HCT116 (cell line): Measurements from ENCODE around the gene AGGF1. TPM values are rescaled to one million over a fixed set of nuclear protein-coding genes. Genes with fewer than 3 reads are reported as not detected.

Experiments used
- ATAC-seq: fragments of 200-7000 bp; cut with Tn5 transposase; 2 replicates; pipeline ENCODE4 v1.9.1; 2020; ENCODE audit warnings: mild to moderate bottlenecking, moderate library complexity
- BruUV-seq: library from RNA; stranded (reverse); fragments of 400-500 nt; replicated peaks from 2 replicates; lab custom pipeline; 2021; lab: Mats Ljungman, UMichigan
- CTCF ChIA-PET: fragments of 300-600 bp; sonication (Branson Sonifier 250); formaldehyde crosslinking; loops from one replicate; lab custom pipeline; 2021; ENCODE audit warnings: antibody characterized with exemption; lab: Charles Lee
- POLR2A ChIA-PET: fragments of 300-600, 350-600 bp; sonication (Branson Sonifier 250); formaldehyde crosslinking; loops from one replicate; lab custom pipeline; 2021; ENCODE audit warnings: antibody characterized with exemption; lab: Charles Lee
- RAD21 ChIA-PET, 2 experiments: fragments of 300-600 bp; sonication (Branson Sonifier 250); formaldehyde crosslinking; loops; one replicate each; lab custom pipeline; 2023; ENCODE audit warnings: low total read pairs in 2 of 2; ENCODE audit not compliant: uncharacterized antibody in 2 of 2, unreplicated experiment in 2 of 2, low non-redundant PET in 1 of 2; lab: Charles Lee
- DNase-seq: peaks from one replicate; pipeline ENCODE4 v3.0.0-alpha.2; 2010; ENCODE audit warnings: low read depth, low spot score
- H2AFZ ChIP-seq: fragments of 200-600 bp; shearing (Covaris generic), sonication (generic); 2 replicates; pipeline ENCODE4 v1.6.1; 2017; ENCODE audit warnings: low read depth, mixed run types, mixed read lengths, antibody characterized with exemption, low read length; ENCODE audit not compliant: poor library complexity, severe bottlenecking
- H3K27ac ChIP-seq: 2 replicates; pipeline ENCODE4 v1.5.1; 2012; ENCODE audit warnings: low read depth, low read length
- H3K27me3 ChIP-seq: fragments of 200-600 bp; sonication (generic); 2 replicates; pipeline ENCODE4 v1.6.1; 2016; ENCODE audit warnings: mixed run types, low read length, mixed read lengths; ENCODE audit not compliant: insufficient read depth
- H3K36me3 ChIP-seq, 2 experiments: fragments of 200-500 bp in 1 of 2; fragments of 200-600 bp in 1 of 2; sonication (Bioruptor generic) in 1 of 2; sonication (generic) in 1 of 2; 2 replicates each; pipeline versions ENCODE4 v1.5.1 to v1.6.1; 2014 to 2016; ENCODE audit warnings: low read length in 2 of 2, inconsistent platforms in 1 of 2, mixed read lengths in 1 of 2, mixed run types in 1 of 2; ENCODE audit not compliant: insufficient read depth in 2 of 2, control insufficient read depth in 1 of 2
- H3K4me1 ChIP-seq, 2 experiments: fragments of 200-600 bp in 1 of 2; sonication (generic) in 1 of 2; 2 replicates each; pipeline versions ENCODE4 v1.5.1 to v1.6.1; 2012 to 2017; ENCODE audit warnings: low read length in 2 of 2, inconsistent platforms in 1 of 2, mild to moderate bottlenecking in 1 of 2, mixed read lengths in 1 of 2, mixed run types in 1 of 2, moderate library complexity in 1 of 2; ENCODE audit not compliant: insufficient read depth in 2 of 2, control insufficient read depth in 1 of 2
- H3K4me2 ChIP-seq: fragments of 200-600 bp; sonication (generic); 2 replicates; pipeline ENCODE4 v1.6.1; 2017; ENCODE audit warnings: mixed run types, low read length, mixed read lengths
- H3K4me3 ChIP-seq, 2 experiments: fragments of 200-600 bp in 1 of 2; sonication (generic) in 1 of 2; replicated peaks in 1 of 2; 2 replicates each; pipeline ENCODE4 v1.5.1; 2011 to 2016; ENCODE audit warnings: low read length in 2 of 2, control low read depth in 1 of 2, low read depth in 1 of 2, mild to moderate bottlenecking in 1 of 2, mixed read lengths in 1 of 2, mixed run types in 1 of 2
- H3K79me2 ChIP-seq: fragments of 200-600 bp; sonication (generic); 2 replicates; pipeline ENCODE4 v1.6.1; 2017; ENCODE audit warnings: mild to moderate bottlenecking, mixed run types, low read length, moderate library complexity, mixed read lengths; ENCODE audit not compliant: insufficient read depth
- H3K9ac ChIP-seq: fragments of 200-600 bp; sonication (generic); 2 replicates; pipeline ENCODE4 v1.6.1; 2016; ENCODE audit warnings: low read length, mixed read lengths
- H3K9me2 ChIP-seq: fragments of 200-600 bp; sonication (generic), shearing (Covaris generic); 2 replicates; pipeline ENCODE4 v1.6.1; 2017; ENCODE audit warnings: mixed run types, mild to moderate bottlenecking, moderate library complexity; ENCODE audit not compliant: insufficient read depth
- H3K9me3 ChIP-seq, 2 experiments: fragments of 200-500 bp in 1 of 2; fragments of 200-600 bp in 1 of 2; sonication (Bioruptor generic) in 1 of 2; sonication (generic) in 1 of 2; 2 replicates each; pipeline ENCODE4 v1.6.1; 2014 to 2017; ENCODE audit warnings: low read length in 2 of 2, mixed read lengths in 2 of 2, inconsistent platforms in 1 of 2, low read depth in 1 of 2, mild to moderate bottlenecking in 1 of 2, mixed run types in 1 of 2, moderate library complexity in 1 of 2; ENCODE audit not compliant: control insufficient read depth in 1 of 2, insufficient read depth in 1 of 2
- H4K20me1 ChIP-seq: fragments of 200-600 bp; sonication (generic), shearing (Covaris generic); 2 replicates; pipeline ENCODE4 v1.6.1; 2017; ENCODE audit warnings: mixed run types, mild to moderate bottlenecking, moderate library complexity; ENCODE audit not compliant: insufficient read depth
- ATF3 ChIP-seq: IDR thresholded peaks from 2 replicates; pipeline ENCODE4 v1.6.1; 2012
- EGR1 ChIP-seq: IDR thresholded peaks from 2 replicates; pipeline ENCODE4 v1.6.1; 2012; ENCODE audit warnings: low read depth
- ELF1 ChIP-seq: IDR thresholded peaks from 2 replicates; pipeline ENCODE4 v1.6.1; 2012; ENCODE audit warnings: low read depth, borderline replicate concordance
- EZH2 ChIP-seq: fragments of 200-600 bp; sonication (generic); IDR thresholded peaks from 2 replicates; pipeline ENCODE4 v1.6.1; 2017; ENCODE audit warnings: antibody characterized with exemption, mixed run types
- FOSL1 ChIP-seq: IDR thresholded peaks from 2 replicates; pipeline ENCODE4 v1.6.1; 2012; ENCODE audit warnings: low read depth
- MAX ChIP-seq: IDR thresholded peaks from 2 replicates; pipeline ENCODE4 v1.6.1; 2012
- SP1 ChIP-seq: IDR thresholded peaks from 2 replicates; pipeline ENCODE4 v1.6.1; 2012; ENCODE audit warnings: low read depth
- TCF7L2 ChIP-seq: IDR thresholded peaks from 2 replicates; pipeline ENCODE4 v1.7.0; 2011; ENCODE audit warnings: borderline replicate concordance, inconsistent platforms; ENCODE audit not compliant: insufficient read depth, insufficient read length; ENCODE audit errors: extremely low read depth
- ZBTB33 ChIP-seq: IDR thresholded peaks from 2 replicates; pipeline ENCODE4 v1.6.1; 2011; ENCODE audit warnings: mild to moderate bottlenecking, low read length, moderate library complexity; ENCODE audit not compliant: insufficient replicate concordance; ENCODE audit errors: extremely low read depth
- ZFX ChIP-seq: fragments of 450-650 bp; IDR thresholded peaks from 2 replicates; pipeline ENCODE4 v1.6.1; 2017
- ZNF274 ChIP-seq: fragments of 200-500 bp; sonication (Bioruptor generic); IDR thresholded peaks from 2 replicates; pipeline ENCODE4 v1.6.1; 2014; ENCODE audit warnings: mild to moderate bottlenecking, low read depth, low read length, inconsistent platforms
- intact Hi-C: fragments of 100-400 bp; cut with micrococcal nuclease; formaldehyde crosslinking; loops from 2 replicates; pipeline ENCODE4 v1.10.0; 2022
- total RNA-seq: library from RNA; stranded (reverse); gene quantifications from one replicate; pipeline ENCODE4 v1.2.1, GENCODE V29; 2021; ENCODE audit not compliant: unreplicated experiment

AGGF1 gene
- total RNA-seq, 1 experiment from 2014 or later = 22.2 TPM

- H3K9me3 ChIP-seq = no peaks in the 10 kb centered on the region
- H3K4me3 ChIP-seq = no peak overlapping the region
- H3K27me3 ChIP-seq = no peaks in the 10 kb centered on the region
- H3K27ac ChIP-seq = no peak overlapping the region
- no peak overlapping the region for H3K9ac ChIP-seq
- TF ChIP-seq TCF7L2 (no peak), ZBTB33 (no peak), SP1 (no peak), ZFX (no peak), FOSL1 (no peak), EZH2 (no peak), ZNF274 (no peak), ELF1 (no peak), EGR1 (no peak), ATF3 (no peak), MAX (no peak)
- ChIA-PET POLR2A (no interaction called here), CTCF (interaction anchor here (0.6 kb wide), 1 partner anchor 71 kb away, joined by 3 read pairs; no protein-coding TSS in a partner anchor), RAD21 (no interaction called here)
- H4K20me1 ChIP-seq = no peaks in the 10 kb centered on the region
- no peak overlapping the region for H2AFZ ChIP-seq
- no peaks in the 10 kb centered on the region for H3K79me2 ChIP-seq
- no TSS peak for BruUV-seq
- H3K9me2 ChIP-seq = no peaks in the 10 kb centered on the region
- H3K4me2 ChIP-seq = no peak overlapping the region
- intact Hi-C loops = no loop called here
- ATAC-seq = no peak
- DNase-seq = no peak
- H3K36me3 ChIP-seq = no peaks in the 10 kb centered on the region
- H3K4me1 ChIP-seq = no peaks in the 10 kb centered on the region
Measured at GRCh38 chr5:76986825-76987526, 43.2 kb upstream of the AGGF1 start.
